GM19463 (cell line): ENCODE results near the gene SURF6.
A peak's percentile ranks its signal among the peaks of the same experiment; 100 is the strongest.

Experiments
- ATAC-seq: cut with Tn5 transposase; IDR thresholded peaks from one replicate; pipeline ENCODE4 v1.9.1; 2021; ENCODE audit warnings: mild to moderate bottlenecking, moderate library complexity; ENCODE audit not compliant: unreplicated experiment

SURF6 gene

DNA sequence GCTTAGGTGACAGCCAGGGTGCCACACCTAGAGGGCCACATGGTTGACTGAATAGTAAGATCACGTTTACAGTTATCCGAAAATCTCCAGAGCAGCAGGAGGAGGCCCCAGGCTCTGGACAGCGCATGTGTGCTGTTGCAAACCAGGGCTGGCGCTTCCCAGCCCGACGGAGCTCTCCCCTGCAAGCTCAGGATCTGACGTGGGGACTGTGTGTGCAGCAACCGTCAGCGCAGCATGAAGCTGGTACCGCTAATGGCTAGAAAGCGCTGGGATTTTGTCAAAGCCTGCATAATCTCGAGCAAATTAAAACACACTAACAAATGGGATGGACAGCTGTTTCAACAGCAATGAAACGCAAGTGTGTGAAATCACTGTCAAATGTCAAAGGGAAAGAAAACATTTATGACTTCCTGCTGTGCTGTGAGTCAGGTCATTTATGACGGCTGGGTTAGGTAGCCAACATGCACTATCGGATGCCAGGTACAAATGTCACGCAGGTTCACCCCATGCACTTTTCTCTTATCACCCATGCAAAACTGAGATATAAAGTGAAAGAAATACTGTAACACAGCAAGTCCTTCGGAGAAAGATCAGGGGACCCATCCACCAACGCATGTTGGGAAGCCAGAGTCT is 32.4 kb upstream of the SURF6 start:
- no peak for ATAC-seq

DNA sequence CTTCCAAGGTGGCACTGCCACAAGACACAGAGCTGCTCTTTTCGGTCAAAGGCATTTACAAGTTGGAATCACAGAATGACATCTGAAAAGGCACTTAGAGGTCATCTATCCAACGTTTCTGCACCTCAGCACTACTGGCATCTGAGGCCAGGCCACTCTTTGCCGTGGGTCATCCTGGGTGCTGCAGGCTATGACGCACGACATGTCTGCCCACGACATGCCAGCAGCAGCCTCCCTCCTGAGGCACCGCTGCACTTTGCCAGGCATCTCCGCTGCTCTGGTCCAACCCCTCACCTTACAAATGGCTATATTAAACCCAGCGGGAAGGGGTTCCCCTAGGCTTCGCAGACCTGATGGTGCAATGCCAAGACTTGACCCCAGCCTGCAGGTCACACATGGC is 31.8 kb upstream of the SURF6 start:
- ATAC-seq = no peak

DNA sequence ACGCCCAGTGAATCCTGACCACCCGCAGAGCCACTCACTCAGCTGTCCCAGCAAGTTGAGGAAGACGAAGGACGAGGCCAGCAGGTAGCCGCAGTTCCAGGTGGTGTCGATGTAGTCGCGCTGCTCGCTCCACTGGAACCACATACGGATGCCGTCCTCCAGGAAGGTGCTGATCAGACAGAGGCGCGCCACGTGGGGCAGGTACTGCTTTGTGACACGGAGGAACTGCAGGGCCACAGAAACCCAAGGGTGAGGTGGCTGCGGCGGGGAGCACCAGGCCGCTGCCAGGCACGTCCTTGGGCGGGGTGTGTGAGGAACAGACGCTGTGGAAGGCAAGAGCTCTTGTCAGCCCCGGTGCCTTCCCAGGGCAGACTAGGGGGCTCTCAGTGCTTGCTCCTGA is 31.2 kb upstream of the SURF6 start:
- no peak for ATAC-seq

DNA sequence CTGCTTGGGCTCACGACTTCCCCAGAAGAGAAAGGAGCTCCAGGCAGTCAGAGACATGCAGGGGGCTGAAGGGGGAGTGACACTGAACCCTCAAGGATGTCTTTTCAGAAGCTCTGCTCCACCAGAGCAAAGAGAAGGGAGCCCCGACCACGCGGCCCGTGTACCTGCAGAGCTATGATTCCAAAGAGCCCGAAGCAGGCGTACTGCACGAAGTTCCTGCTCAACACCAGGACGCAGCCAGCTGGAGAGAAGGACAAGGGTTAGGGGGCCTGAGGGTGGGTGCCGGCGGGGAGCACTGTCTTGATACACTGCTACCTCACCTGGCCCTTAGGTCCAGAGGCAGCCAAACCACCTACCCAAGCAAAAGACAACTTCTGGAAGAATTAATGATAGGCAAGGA is 30.4 kb upstream of the SURF6 start:
- no peak for ATAC-seq

DNA sequence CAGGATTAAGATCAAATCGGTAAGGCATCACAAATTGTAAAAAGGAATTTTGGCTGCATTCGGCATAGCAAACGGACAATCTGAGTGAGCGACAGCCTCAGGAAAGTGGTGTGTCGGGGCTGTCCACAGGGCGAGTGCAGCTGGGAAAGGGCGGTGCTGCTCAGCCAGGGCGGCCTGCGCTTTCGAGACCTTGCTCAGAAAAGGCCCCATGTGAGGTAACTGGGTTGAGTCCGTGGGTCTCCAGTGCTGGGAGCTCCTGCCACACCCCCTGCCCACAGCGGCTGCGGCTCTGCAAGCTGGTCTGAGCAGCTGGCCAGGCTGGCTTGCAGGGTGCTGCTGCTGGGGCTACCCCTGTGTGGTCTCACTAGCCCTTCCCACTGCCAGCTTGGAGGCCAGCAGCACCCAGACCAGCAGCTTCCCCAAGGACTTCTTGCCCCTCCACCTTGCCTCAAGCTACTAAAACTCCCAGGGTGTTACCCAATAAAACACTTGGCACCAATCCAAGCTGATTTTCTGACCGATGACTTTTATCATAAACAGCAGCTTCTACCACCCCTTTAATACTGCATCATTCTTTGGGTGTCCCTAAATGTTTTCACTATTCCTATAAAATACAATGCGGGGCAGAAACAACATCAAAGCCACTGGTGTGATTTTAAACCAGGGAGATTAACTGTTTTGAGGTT is 26.5 kb upstream of the SURF6 start:
- ATAC-seq = no peak

DNA sequence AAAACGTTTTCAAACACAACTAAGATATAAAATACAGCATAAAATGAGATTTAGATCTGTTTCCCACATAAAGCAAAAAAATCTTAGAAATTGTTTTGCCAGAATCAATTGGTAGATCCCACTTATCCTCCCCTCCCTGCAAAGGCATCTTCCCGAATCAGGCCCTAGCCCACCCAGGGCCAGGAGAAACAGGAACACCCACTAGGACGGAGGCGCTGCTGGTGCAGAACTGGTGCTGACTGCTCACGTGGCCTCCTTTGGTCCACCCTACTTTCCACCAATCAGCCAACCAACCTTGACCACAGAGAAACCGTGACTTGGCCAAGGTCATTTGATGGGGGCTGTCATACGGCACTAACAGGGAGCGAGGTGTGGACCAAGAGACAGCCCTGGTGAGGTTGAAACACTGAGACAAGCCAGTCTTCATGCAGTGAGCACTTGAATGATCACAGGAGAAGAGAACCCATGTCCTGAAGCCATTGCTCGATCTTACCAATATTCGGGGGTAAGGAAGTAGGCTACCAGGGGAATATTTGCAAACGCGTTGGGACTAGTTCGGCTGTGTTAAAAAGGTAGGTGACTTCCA is 25.6 kb upstream of the SURF6 start:
- ATAC-seq = no peak

DNA sequence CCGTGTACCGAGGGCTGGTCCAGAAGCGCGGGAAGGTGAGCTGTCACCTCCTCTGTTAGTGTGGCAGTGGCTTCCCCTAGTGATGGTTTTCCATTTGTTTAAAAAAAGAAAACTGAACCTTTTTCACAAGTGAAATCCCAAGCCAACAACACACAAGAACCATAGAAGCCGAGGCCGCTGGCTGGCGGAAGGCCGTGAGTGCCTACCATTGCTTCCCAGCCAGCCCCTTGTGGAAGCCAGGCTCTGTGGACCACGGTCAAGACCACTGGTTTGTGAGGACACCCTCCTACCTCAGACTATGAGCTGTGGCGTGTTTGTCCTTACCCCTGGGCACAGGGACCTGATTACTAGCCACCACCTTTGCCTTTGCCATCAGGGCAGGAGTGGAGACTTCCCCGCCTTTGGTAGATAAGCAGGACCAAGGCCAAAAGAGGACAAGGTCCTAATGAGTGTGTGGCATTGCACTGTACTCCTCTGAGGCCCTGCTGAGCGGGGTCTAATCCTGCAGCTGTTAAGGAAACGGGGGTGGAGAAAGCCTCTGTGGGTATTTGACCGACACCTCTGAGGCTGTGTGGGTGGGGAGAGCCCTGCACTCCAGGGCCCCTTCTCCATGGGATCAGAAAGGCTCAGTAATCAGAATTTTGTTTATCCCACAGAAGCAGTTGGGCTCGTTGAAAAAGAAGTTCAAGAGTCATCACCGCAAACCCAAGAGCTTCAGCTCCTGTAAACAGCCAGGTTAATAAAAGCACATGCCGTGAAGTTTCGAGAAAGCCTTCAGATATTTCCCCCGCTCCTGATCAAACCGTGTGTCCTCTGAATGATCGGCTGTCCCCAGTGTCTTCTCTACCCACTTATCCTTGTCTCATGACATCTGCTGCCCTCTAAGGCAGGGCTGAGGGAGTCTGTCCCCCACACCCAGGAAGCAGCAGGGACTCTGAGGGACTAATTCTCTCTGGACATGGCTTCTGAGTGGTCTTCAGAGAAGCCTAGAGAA is 24.7 kb upstream of the SURF6 start:
- ATAC-seq = no peak

DNA sequence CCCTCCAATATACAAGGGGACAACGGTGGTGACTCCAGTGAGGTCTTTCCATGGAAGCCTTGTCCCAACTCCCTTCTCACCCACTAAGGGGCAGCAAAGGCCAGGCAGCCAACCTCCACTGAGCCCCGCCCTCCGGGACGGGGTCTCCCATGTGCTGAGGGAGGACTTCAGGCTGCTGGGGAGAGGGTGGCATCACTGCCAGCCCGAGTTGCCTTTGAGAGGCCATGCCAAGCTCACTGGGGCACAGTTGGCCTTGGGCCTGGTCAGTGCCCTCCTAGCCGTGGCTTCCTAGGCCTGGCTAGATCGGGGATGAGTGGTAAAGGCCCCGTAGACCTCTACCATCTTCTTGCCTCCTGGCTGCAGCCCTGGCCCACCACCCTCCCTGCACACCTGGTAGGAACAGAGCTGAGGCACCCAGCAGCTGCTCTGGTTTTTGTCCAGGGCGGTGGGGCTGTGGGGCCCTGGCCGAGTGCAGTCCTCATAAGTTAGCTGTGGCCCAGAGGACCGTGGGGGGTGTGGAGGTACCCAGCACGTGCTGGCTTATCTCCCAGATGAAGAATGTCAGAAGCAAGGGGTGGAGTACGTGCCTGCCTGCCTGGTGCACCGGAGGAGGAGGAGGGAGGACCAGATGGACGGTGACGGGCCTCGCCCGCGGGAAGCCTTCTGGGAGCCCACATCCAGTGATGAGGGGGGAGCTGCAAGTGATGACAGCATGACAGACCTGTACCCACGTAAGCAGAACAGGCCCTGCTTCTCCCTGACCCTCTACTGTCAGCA is 23.6 kb upstream of the SURF6 start:
- ATAC-seq = no peak

DNA sequence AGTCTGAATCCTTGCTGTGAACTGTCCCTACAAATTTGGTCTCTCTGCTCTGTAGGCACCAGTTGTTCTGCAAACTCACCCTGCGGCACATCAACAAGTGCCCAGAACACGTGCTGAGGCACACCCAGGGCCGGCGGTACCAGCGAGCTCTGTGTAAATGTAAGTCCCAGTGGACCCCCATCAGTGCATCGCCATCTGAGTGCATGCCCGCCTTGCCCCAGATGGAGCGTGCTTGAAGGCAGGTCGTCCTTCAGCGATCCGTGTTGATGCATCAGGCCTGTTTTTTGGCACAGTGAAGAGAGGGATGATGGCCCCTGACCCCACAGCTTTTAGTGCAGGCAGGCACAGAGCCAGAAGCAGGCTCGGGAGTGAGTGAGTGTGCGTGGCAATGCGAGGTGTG is 21.7 kb upstream of the SURF6 start:
- no peak for ATAC-seq

DNA sequence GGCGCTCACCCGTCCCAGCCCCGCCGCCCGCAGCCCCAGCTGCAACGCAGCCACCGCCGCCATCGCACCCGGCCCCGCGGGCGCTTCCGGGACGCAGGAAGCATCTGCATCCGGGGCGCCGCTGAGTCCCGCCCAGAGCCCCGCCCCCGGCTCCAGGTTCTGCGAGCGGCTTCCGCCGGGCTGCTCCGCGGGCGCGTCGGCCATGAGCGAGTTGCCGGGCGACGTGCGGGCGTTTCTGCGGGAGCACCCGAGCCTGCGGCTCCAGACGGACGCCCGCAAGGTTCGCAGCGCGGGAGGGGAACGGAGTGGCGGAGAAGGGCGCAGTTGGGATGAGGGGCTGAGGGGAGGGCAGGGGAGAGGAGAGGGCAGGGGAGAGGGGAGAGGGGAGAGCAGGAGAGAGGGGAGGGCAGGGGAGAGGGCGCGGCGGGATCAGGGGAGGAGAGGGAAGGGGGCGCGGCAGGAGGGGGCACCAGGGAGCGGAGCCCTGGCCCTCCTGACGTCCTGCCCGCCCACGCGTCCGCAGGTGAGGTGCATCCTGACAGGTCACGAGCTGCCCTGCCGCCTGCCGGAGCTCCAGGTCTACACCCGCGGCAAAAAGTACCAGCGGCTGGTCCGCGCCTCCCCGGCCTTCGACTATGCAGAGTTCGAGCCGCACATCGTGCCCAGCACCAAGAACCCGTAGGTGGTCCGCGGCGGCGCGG is 20.6 kb upstream of the SURF6 start, which contains the start of the genes SURF1 and SURF2:
SURF1 (minus strand) TSS at position 97 of the 701 bp plus-strand sequence; CDS start at position 63, 34 bp downstream.
SURF2 (plus strand) TSS at position 160 of the 701 bp plus-strand sequence; CDS start at position 203, 43 bp downstream.
- peak; percentile 76 for ATAC-seq

DNA sequence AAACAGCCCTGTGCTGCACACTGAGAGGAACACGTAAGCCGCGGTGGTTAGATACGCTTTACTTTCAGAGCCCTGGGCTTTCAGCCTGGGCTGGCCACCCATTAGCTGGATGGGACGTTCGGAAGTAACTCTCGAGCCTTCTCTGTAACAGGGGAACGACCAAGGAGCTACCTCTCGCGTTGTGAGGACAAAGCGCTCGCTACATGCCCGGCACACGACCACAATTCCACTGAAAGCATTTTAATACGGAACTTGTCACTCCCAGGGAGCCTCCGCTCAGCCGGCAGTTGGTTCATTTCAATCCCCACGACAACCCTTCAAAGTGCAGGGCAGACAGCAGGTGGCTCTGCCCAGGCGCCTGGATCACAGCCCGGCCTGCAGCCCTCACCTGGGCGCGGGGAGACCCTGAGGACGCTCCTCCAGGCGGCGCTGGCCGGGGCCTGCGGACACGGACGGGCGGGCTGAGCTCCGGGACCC is 19.9 kb upstream of the SURF6 start:
- ATAC-seq = peak; percentile 34

DNA sequence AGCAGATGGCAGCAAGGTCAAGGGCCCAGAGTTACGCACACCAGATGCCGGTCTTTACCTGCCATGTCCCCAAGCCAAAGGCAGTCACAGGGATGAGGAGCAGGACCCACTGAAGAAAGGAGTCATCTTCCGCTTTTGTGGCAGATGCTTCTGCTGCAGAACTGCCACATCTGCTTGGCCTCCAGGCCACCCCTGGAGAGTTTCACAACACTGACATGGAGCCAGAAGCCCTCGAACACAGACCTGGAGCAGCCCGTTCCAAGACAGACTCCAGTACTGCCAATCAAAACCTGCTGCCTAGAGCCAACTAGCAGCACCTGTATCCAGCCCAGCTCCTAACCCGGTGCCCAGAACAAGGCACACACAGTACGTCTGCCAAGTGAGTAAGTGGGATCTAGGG is 18.8 kb upstream of the SURF6 start:
- ATAC-seq = no peak

DNA sequence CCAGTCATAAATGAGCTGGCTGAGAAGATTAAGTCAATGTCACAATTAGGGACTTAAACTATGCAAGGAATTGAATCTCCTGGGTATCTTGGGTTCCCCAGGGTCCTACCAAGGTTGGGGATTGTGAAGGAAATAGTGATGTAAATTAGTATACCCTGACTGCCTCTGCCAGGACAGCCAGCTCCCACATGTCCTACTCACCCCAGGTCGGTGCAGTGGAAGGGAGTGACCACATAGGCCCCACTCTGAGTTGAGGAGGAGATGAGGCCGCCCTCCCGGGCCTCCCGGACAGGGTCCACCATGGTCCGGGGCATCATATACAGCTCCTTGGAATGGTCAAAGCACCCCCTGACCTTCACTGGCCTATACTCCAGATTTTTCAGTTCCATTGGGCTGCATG is 17.6 kb upstream of the SURF6 start:
- no peak for ATAC-seq

DNA sequence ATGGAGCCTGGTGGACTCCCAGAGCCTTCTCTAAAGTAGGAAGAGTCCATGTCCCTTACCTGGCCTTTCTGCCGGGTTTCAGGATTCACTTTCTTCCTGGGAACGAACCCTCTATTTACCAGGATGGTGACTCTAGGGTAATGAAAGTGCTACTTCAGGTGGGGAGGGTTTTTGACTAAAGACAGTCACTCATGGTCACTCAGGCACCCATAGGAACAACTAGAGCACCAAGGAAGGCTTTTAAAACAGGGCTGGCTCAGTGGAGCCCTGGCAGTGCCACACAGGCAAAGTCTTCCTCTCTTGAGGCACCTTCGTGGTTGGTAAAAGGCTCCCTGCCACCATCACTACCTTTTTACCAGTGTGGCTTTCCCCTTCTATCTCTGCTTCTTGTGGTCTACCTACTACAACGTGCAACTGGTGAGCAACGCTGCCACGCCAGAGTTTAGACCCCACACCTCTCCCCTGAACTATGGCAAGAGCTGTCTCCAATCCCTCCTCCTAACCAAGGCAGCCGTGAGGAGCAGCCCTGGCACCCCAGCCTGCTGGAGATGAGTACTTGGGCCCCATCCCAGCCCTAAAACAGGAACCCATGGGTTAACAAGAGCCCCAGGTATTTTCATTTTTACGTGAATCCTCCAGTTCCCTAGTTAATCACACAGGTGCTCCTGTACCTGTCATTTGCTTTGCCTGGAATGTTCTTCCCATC is 16.8 kb upstream of the SURF6 start:
- no peak for ATAC-seq

DNA sequence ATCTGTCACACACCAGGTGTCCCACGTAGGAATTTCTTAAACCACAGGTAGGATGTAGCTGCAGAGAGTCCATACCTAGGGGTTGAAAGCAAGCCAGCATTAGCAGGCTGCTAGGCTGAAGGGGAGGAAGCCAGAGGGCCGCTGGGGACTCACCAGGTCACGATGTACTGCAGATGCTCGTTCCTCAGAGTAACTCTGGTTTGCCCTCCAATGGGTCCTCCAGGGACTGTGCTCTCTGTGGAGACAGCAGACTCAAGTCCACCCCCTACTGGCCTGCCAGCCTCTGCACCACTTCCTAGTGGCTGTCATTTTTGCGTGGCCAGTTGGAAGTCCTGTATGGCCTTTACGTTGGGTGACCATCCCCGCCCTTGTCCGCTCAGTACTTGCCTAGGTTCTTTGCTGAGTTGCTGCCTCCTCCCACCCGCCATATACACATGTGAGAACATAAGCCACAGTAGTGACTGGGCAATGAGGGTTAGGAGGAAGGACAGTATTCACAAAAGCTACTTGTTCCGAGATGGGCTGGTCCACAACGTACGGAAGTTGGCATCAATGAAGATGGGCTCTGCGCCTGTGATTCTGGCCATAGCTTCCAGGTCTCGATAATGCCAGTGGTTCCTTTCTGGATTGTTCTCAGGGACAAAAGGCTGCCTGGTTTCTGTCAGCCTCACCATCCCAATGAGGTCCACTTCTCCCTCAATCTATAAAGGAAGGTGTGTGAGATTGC is 16.1 kb upstream of the SURF6 start:
- no peak for ATAC-seq

DNA sequence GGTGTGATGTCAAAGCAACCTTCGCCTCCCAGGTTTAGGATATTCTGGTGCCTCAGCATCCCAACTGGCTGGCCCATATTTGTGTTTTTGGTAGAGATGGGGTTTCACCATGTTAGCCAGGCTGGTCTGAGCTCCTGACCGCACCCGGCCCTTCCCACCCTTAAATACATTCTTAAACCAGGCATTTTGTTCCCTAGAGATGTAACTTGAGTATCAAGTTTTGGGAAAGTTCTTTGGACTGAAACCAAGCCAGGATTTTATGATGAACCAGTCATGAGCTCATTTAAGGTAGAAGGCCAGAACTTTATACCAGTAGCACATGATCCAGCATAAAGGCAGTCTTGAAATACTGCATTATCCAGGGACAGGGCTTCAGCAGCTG is 15.5 kb upstream of the SURF6 start:
- ATAC-seq = no peak

DNA sequence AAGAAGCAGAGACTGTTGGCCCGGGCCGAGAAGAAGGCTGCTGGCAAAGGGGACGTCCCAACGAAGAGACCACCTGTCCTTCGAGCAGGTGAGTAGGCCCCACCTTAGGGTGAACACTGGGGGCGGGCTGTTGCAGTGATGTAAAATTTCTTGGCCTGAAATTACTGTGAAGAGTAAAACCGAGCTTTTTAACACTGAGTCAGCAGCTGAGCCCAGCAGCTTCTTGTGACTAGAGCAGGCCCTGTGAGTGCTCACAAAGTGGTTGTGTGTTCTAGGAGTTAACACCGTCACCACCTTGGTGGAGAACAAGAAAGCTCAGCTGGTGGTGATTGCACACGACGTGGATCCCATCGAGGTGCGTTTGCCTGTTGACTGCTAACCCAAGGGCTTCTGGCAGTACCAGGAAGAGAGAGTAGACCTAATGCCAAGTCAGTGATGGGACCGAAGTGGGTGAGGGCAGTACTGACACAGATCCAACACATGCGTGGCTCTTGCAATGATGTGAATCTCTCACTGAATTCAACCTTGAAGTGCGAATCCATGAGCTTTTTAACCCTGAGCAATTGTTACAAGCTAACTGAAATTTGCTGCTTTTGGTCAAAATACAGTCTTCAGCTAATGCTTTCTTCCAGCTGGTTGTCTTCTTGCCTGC is 14.1 kb upstream of the SURF6 start:
- ATAC-seq = no peak
